ENCODE measurements around the gene ELMOD1.

Gene ELMOD1

DNA sequence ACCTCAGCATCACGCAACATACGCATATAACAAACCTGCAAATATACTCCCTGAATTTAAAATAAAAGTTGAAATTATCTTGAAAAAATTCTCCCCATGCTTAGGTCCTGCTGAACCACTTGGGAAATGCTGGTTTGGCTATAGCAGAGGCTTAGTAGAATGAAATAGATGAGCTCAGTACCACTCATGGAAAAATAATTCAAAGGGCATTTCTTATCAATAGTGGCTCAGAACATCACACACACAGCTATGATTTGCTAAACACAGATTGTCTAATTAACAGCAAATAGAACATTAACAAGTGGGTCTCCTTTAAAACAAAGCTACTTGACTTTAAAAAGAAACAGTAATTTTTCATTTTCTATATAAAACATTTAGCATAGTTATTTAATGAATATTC lies 21.5 kb downstream of the ELMOD1 start:
- no peak overlapping the region for H3K4me3 ChIP-seq (ENCODE audit: low read depth, low read length)
- TF ChIP-seq, protein P1, sequence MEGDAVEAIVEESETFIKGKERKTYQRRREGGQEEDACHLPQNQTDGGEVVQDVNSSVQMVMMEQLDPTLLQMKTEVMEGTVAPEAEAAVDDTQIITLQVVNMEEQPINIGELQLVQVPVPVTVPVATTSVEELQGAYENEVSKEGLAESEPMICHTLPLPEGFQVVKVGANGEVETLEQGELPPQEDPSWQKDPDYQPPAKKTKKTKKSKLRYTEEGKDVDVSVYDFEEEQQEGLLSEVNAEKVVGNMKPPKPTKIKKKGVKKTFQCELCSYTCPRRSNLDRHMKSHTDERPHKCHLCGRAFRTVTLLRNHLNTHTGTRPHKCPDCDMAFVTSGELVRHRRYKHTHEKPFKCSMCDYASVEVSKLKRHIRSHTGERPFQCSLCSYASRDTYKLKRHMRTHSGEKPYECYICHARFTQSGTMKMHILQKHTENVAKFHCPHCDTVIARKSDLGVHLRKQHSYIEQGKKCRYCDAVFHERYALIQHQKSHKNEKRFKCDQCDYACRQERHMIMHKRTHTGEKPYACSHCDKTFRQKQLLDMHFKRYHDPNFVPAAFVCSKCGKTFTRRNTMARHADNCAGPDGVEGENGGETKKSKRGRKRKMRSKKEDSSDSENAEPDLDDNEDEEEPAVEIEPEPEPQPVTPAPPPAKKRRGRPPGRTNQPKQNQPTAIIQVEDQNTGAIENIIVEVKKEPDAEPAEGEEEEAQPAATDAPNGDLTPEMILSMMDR (IDR thresholded peaks at IDR 0.05; ENCODE audit: borderline replicate concordance, insufficient read depth, low read depth, low read length): no peak

- H3K4me3 ChIP-seq (ENCODE audit: low read depth, low read length): no peak overlapping the region
Observed at GRCh38 chr11:107619926-107620325, 29.0 kb downstream of the ELMOD1 start.

DNA sequence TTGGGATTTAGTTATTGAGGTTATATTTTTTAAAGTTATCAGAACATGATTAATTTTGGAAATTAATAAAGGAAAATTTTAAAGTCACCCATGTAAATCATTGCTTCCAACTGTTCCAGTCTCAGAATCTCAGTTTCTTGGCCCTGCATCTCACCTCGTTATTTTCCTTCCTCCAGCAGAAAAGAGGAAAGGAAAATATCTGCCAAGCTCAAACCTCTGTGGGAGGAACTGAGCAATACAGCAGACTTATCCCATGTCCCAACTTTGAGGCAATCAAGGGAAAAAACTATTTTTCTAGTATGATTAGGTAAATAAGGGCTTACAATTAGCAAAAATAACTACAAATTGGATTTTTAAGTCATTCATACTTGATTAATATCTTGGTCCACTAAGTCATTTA lies 30.1 kb downstream of the ELMOD1 start:
- no peak overlapping the region for H3K4me3 ChIP-seq (ENCODE audit: low read depth, low read length)

More at GRCh38 chr11:107619926-107620325, 29.0 kb downstream of the ELMOD1 start:
- TF ChIP-seq, protein P1 (IDR thresholded peaks at IDR 0.05; ENCODE audit: borderline replicate concordance, insufficient read depth, low read depth, low read length): no peak

DNA sequence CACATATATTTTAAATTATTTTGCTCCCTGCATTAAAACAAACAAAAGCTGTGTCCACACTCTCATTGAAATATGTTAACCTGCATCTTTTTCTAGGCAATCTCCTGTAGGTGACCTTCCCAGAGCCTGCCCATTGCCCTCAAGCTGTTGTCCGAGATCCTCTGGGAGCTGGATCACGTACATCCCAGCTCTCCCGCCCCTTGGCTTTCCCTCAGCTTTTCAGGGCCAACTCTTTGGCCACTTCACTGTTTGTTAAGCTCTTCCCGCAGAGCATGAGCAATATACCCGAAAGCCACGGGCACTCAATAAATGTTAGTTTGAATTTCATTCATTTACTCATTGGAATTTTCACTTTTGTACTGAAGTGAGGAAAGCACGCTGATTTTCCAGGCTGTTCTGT lies 32.2 kb downstream of the ELMOD1 start:
- TF ChIP-seq, protein P1 (IDR thresholded peaks at IDR 0.05; ENCODE audit: borderline replicate concordance, insufficient read depth, low read depth, low read length): no peak
- no peak overlapping the region for H3K4me3 ChIP-seq (ENCODE audit: low read depth, low read length)

More for the DNA sequence above, 30.1 kb downstream of the ELMOD1 start:
- TF ChIP-seq, protein P1 (IDR thresholded peaks at IDR 0.05; ENCODE audit: borderline replicate concordance, insufficient read depth, low read depth, low read length): no peak

- H3K4me3 ChIP-seq (ENCODE audit: low read depth, low read length): no peak overlapping the region
- TF ChIP-seq, protein P1 (IDR thresholded peaks at IDR 0.05; ENCODE audit: borderline replicate concordance, insufficient read depth, low read depth, low read length): no peak
Observed at GRCh38 chr11:107624983-107625684, 34.2 kb downstream of the ELMOD1 start.

DNA sequence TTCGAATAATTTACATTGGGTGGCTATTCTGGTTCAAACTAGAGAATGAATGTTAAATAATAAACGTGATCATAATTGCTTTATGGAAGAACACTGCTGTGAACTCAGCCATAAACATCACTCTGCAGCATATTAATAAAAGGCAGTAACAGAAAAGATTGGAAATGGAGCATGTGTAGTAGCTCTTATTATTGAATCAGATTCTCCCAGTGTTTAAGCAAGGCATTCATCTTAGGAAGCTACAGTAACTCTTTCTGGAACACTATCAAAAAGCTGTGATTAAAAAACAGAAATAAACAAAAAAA lies 34.7 kb downstream of the ELMOD1 start:
- no peak overlapping the region for H3K4me3 ChIP-seq (ENCODE audit: low read depth, low read length)
- TF ChIP-seq, protein P1 (IDR thresholded peaks at IDR 0.05; ENCODE audit: borderline replicate concordance, insufficient read depth, low read depth, low read length): no peak

DNA sequence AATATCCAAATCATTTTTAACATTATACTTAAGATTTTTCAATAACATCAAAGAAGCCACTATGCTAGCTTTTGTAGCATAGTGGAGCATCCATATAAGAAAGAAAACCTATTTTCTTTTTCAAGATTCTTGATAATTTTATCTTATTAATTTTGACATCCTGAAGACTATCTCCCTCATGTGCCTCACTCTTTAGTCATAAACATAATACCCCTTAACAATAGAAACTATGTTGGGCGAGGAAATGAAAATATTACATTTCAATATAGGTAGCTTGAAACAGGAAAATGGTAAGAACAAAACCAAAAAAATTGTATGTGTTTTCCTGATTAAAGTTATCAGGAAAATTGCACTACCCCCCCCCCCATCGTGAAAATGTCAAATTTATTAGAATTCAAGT lies 40.1 kb downstream of the ELMOD1 start:
- TF ChIP-seq, protein P1 (IDR thresholded peaks at IDR 0.05; ENCODE audit: borderline replicate concordance, insufficient read depth, low read depth, low read length): no peak
- H3K4me3 ChIP-seq (ENCODE audit: low read depth, low read length): no peak overlapping the region
